EL (cell line): ENCODE results near the gene ILK.

ENCODE experiments used
- DNase-seq: peaks from one replicate; pipeline ENCODE4 v3.0.0-alpha.2; 2016

ILK gene

DNA sequence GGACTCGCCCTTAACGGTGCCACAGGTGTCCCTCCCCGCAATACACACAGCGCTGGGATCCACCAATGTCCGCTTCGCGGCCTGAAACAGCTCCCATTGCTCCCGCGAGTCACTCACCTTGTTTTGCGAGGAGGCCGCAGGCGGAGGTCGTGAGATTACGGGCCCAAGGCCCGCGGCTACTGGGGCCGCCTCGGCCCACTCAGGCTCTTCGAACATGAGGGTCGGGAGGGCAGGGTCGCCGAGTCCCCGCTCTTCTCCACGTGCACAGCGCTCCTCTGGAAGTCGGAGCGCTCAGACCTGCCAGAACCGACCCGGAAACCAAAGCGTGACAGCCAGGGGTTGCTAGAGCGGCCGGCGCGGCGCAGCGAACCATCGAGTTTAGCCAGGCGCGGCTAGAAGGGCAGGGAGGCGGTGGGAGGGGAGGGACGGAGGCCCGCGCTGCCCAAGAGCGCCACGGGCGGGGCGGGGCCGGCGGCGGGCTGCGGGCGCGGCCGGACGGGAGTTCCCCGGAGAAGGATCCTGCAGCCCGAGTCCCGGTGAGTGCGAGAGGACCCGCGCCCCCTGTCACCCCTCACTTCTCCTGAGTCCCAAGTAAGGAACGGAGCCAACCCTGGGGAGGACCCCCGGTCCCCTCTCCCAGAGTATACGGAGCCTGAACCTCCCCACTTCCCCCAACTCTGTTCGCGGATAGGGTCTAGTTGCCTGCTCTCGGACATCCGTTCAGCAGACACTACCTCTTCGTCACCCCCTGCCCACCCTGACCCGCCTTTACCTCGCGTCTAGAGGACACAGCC, at the start of gene ILK, which contains the start of gene RRP8:
ILK (plus strand) TSS at position 488 of the 794 bp plus-strand sequence. CDS start 498 bp downstream, outside the sequence.
RRP8 (minus strand) TSS at position 330 of the 794 bp plus-strand sequence; CDS start at position 216, 114 bp downstream.
- peak; percentile 89 for DNase-seq

DNA sequence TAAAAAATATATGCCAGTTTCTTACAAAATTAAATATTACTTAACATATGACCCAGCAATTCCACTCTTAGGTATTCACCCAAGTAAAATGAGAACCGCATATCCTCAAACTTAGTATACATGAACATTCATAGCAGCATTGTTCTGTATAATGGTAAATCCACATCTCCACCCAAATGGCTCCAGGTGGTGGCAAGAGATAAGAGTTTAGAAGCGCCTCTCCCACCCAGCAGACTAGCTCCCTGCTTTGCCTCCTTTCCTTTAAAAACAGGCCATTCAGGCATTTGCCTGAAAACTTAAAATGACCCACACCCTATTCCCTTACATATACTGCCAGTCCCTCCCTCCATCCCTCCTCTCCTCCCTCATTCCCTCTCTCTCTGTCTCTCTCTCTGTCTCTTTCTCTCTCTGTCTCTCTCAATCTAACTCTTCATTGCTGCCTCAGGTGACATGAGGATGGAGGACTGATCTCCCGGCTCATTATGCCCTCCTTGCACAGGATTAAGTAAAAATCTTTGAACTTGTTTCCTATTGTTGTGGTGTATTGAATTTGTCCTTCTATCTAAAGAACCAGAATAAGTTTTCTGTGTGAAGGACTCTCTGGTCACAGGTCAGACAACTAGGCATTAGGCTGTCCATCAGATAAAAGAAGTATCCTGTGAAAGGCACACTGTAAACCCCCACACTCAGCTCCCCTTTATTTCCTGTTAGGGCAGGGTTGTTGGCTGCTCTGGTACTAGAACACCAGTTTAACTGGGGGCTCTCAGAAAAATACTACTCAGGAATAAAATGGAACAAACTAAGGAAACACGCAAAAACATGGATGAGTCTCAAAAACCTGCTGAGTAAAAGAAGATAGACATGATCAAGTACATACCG, 48.5 kb upstream of the ILK start:
- DNase-seq, result no peak

DNA sequence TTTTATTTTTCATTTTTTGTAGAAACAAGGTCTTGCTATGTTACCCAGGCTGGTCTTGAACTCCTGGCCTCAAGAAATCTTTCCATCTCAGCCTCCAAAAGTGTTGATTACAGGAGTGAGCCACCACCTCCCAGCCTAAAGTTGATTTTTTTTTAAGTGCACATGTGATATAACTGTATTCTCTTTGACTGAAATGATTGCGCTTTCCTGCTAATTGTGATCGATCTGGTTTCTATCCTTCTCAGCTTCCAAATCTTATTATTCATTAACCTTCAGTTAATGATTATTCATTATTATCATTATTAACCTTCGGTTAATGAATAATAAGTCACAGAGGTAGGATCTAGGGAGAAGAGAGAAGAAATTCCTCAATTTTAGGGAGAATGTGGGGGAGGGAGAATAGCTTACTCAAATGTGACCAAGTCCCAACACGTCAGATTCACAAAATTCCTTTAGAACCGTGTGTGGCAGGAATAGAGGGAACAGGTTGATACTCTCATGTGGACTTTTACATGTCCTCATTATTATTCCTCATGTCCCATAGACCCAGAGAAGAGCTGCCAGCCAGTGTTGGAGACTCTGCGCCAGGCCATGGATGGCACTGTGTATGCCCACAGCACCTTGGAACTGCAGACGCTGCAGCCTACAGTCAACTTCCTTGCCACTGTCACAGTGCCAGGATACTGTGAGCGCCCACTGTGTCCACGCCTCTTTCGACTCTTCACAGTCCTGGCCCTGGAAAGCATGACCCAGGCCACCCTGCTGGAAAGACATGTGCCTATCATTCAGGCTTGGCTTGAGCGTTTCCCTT, 47.2 kb upstream of the ILK start:
- DNase-seq, result no peak

DNA sequence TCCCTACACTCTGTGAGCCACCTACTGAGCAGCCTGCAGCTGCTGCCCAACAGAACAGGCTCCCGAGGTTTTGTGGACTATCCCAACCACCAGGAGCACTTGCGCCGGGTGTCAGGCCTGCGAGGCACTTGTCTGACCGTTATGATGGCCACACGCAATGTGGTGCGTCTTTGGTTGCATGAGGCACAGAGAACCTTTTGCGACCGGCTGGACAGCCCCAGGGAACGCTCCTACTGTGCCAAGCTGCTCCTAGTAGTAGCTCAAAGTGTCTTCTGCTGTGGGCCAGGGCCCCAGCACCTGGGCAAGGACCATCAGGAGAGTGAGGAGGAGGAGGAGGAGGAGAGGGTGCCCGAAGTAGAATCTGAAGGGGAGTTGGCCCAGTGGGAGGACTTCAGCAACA, 46.5 kb upstream of the ILK start:
- no peak for DNase-seq

DNA sequence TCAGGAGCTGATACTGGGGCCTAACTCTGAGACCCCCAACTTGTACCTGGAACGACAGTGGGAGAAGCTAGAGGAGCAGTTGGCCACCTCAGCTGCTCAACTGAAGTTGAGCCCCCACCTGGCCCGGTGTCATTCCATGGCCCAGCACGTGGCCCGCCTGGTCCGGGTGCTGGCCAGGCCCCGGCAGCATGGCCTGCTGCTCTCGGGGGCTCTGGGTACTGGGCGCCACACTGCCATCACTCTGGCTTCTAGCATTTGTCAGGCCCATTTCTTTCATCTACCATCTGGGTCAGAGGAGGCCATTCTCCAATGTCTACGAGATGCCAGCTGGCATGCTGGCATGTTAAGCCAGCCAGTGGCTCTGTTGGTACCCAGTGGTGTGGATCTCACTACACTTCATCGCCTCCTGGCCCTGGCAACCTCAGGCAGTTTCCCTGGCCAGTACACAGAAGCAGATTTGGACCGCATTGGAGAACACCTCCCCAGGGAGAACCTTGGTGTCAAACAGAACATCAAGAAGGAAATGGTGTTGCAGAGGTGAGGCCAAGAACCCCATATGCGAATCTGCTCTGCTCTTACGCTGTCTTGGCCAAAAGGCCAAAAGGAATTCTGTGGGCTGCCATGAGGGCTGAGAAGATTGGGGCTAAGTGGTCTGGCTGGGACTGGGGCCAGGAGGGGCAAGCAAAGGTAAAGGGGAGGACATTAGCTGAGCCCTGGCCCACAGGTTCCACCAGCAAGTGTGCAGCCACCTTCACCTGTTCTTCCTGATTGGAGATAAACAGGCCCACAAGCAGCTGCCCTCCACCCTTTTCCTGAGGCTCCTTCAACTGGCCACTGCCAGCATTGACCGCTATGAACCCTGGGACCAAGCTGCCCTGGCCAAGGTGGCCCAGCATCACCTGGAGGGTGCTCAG, 45.6 kb upstream of the ILK start:
- no peak for DNase-seq

DNA sequence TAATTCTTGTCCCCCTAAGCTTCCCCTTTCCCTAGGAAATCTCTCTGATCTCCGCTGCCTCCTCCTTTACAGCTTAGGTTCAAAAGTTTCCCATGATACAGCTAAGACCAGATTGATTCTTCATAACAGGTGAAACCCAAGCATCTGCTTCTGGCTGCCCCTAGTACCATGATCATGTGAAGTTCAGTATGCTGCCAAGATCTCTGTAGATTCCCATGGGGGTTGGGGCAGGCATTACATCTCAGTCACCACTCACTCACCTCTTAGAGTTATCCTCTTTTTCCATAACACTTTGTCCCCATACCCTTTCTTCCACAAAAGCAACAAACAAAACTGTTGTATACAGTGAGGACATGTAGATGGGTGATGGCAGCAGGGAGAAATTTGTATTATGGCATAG, 44.2 kb upstream of the ILK start:
- no peak for DNase-seq

DNA sequence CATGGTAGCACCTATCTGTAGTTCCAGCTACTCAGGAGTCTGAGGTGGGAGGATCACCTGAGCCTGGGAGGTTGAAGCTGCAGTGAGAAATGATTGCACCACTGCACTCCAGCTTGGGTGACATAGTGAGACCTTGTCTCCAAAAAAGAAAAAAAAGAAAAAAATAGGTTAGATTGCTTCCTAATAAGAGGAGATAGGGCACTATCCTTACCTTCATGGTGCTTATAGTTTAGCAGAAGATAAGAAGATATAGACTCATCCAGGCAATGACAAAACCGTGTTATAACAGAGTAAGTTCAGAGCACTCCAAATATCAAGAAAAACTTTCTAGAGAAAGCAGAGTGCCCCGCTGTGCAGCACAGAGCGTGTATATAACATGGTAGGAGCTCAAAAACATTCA, 42.3 kb upstream of the ILK start:
- no peak for DNase-seq

DNA sequence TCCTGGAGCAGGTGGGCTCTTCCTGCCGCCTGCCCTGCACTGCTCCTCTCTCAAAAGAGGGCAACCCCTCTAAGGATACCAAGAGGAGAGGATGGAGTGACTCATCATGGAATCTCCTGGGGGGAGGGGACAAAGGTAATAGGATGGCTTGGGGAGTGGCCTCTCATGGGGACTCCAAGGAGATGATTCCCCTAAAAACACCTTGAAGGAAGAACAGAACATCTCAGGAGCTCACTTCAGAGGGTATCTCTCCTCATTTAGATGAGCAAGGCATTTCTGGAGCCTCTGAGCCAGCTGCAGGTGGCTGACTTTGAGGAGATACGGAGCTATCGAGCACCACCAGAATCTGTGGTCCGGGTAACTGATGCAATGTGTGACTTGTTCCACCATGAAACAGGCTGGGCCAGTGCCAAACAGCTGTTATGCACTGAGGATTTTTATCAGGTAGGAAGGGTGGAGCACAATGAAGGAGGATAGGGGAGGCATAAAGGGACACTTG, 40.4 kb upstream of the ILK start:
- DNase-seq, result peak; percentile 11

DNA sequence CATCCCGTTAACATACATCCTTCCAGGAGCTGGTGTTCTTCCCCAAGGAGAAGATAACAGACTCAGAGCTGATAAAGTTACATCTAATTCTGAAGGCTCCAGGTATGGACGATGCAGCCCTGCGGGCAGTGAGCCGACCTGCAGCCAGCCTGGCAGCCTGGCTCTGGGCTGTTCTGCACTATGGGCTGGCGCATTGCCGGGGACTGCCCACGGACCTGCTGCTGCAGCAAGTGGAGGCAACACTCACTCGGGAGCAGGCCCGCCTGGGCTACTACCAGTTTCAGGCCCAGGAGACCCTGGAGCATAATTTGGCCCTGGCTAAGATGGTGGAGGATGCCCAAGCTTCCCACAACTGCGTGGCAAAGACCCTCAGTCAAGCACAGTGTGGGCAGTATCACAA, 39.9 kb upstream of the ILK start:
- no peak for DNase-seq

DNA sequence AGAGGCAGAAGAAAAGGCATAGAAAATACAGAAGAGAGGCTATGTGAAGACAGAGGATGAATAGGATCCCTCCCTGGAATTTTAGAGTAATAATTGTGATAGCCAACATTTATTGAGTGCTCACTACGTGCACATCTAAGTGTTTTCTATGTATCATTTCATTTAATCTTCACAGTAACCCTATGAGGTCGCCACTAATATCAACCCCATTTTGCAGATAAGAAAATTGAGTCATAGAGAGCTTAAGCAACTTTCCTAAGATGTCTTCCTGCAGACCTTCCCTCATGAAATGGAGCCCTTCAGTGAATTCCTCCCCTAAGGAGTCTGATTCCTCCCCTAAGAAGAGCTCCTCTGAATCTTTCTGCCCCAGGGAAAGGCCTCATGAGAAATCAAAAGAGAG, 38.2 kb upstream of the ILK start:
- no peak for DNase-seq

DNA sequence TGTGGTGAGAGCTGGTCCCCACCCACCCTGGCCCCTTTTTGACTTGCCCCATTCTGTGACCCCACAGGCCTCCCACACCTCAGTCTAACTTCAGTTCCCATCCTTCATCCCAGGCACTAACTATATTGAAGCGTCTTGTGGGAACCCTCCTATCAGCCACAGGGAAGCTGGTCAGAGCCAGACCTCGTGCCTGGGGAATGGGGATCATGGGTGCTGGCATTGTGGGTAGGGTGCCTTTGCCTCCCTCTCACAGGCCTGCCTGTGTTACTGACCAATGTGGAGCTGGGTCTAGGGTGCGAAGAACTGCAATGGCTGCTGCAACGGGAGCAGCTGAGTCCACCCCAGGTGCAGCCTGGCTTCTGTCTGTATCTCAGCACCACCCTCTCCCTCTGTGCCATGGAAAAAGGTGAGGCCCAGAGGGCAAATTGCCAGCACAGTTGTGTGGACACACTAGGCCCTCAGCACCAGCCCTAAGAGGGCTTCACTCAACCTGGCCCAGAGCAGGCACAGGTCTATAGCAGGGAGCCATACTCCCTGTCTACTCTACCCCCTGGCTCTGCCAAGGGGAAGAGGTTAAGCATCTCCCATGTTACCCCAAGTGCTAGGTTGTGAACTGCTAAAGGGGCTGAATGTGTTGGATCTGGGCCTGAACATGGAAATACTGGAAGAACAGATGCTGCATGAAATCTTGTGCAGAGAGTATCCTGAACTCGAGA, 37.4 kb upstream of the ILK start:
- DNase-seq, result no peak

DNA sequence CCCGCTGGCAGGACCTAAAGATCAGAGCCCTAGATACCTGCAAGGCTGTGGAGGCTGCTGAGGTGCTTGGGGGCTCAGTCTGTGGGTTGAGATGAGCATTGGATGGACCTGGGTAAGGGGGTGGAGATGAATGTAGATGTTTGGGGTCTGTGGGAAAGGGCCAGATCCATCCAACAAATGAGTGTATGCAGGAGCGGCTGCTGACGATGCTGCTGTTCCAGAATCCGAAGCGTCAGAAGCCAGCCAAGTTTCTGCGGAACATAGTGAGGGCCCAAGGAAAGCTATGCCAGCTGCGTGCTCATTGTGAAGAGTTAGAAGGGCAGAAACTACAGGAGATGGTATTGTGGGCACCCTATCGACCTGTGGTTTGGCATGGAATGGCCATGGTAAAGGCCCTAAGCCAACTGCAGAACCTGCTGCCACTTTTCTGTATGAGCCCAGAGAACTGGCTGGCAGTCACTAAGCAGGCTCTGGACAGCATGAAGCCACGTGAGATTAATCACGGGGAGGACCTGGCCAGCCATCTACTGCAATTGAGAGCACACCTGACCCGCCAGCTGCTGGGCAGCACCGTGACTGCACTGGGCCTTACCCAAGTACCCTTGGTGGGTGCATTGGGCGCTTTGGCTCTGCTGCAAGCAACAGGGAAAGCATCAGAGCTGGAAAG, 36.7 kb upstream of the ILK start:
- DNase-seq, result no peak

DNA sequence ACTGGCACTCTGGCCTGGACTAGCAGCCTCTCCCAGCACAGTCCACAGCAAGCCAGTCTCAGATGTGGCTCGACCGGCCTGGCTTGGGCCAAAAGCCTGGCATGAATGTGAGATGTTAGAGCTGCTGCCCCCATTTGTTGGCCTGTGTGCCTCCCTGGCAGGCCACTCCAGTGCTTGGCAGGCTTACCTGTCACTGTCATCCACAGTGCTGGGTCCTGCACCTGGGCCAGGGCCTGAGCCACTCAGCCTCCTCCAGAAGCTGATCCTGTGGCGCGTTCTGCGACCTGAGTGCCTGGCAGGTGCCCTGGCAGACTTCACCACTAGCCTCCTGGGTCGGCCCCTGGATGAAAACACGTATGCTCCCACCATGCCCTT, 36.2 kb upstream of the ILK start:
- no peak for DNase-seq

DNA sequence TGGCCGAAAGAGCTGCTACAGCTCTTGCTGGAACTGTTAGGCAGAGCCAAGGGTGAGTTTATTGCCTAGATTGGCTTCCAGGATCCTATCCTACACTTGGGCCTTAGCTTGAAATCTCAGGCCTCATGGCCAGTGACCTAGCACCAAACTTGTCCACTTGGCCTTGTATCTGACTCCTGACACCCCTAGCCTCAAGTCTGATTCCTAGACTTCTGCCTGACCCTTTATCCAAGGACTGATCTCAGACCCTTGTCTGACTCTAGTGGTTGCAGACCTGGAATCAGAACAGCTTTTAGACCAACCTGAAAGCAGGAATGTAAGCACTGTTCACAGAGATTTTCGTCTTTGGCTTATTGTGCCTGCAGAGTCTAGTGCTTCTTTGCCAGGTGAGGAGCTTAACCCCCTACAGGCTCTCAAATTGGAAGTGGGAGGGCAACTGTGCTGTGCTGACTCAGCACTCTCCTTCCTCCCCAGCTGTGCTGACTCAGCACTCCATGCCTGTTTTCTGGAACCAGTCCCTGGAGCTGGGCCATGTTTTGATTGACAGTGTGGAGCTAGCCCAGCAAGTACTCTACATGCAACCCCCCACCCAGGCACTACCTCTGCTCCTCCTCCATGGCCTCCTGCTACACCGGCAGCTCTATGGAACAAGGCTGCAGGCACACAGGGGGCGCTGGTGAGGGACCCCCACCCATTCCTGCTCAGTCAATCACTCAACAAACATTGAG, 35.2 kb upstream of the ILK start:
- DNase-seq, result peak; percentile 20

DNA sequence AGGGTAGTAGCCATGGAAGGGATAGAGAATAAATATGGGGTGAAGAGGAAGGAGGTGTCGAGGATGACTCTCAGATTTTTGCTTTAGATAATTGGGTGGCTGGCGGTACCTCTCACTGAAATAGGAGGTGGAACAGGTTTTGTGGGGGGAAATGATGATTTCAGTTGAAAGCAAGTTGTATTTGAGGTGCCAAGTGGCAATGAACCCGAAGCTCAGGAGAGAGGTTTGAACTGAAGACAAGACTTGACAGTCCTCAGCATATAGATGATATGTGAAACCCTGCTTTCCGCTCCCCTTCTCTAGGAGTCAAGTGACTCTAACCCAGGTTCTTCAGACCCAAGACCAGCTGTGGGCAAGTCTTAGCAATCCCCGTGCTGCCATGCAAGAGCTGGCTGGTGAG, 33.9 kb upstream of the ILK start:
- no peak for DNase-seq

DNA sequence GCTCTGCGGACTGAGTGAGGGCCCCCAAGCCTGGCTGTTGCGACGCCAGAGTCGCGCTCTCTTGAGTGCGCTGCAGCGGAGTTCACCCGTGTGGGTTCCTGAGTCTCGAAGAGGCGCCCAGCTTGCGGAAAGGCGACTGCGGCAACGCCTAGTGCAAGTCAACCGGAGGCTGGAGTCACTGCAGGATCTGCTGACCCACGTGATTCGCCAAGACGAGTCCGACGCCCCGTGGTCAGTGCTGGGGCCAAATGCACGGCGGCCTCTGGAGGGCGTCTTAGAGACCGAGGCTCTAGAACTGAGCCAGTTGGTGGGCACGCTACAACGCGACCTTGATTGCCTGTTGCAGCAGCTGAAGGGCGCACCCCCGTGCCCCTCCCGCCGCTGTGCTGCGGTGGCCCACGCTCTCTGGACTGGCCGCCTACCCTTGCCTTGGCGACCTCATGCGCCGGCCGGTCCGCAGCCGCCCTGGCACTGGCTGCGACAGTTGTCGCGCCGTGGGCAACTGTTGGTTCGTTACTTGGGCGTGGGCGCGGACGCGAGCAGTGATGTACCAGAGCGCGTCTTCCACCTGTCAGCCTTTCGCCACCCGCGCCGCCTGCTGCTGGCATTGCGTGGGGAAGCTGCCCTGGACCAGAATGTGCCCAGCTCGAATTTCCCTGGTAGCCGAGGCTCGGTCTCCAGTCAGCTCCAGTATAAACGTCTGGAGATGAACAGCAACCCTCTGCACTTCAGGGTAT, 32.7 kb upstream of the ILK start:
- DNase-seq, result no peak

DNA sequence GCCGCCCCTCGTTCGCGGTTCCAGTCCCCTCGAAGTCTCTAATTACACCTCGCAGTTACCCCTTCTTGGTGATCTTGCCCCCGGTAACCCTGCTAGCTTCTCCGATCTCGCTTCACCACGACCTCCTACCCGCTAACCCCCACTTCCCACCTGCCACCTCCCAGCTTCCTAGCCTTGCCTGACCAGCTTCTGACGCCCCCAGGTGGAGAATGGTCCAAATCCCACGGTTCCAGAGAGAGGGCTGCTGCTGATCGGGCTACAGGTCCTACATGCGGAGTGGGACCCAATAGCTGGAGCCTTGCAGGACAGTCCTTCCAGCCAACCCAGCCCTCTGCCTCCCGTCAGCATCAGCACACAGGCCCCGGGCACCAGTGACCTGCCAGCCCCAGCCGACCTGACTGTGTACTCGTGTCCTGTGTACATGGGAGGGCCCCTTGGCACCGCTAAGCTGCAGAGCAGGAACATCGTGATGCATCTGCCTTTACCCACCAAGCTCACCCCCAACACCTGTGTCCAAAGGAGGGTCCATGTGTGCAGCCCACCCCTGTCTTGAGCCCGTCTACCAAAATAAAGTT, 32.1 kb upstream of the ILK start:
- DNase-seq, result no peak

DNA sequence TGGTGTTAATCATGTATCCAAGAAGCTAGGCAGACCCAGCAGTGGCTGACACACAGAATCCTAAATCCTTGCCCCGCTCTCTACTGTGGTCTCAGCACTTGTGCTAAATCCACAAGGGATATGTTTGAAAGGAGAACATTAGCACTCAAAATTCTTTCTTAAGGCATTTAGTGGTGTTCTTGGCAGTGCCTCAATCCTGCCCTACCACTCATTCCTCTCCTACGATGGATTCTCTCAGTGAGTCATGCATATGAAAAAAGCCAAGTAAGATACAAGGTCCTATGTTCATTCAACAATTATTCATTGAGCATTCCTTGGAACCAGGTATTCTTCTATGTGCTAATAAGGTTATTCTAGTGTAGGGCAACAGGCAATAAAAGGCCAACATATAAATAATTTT, 31.4 kb upstream of the ILK start:
- DNase-seq, result peak; percentile 61
